Stomach smooth muscle (tissue), 2 donors: ENCODE data around the gene ARMC5.

Source experiments
- H3K27ac ChIP-seq: one replicate; pipeline ENCODE4 v1.7.0; 2013; ENCODE audit warnings: mild to moderate bottlenecking, low read length, inconsistent platforms
- H3K27me3 ChIP-seq, 2 donors: one replicate each; pipeline ENCODE4 v1.7.0; 2013; ENCODE audit warnings: low read length in 2 of 2; ENCODE audit not compliant: insufficient read depth in 2 of 2, control insufficient read depth in 1 of 2
- H3K36me3 ChIP-seq, 2 donors: one replicate each; pipeline ENCODE4 v1.7.0; 2013; ENCODE audit warnings: low read length in 2 of 2; ENCODE audit not compliant: control insufficient read depth in 2 of 2, insufficient read depth in 2 of 2
- H3K4me1 ChIP-seq: one replicate; pipeline ENCODE4 v1.7.0; 2013; ENCODE audit warnings: low read length; ENCODE audit not compliant: control insufficient read depth, insufficient read depth
- H3K4me3 ChIP-seq, 2 donors: one replicate each; pipeline ENCODE4 v1.7.0; 2013; ENCODE audit warnings: low read length in 2 of 2
- H3K9ac ChIP-seq, 2 donors: one replicate each; pipeline ENCODE4 v1.7.0; 2013; ENCODE audit warnings: low read length in 2 of 2, mild to moderate bottlenecking in 1 of 2
- H3K9me3 ChIP-seq, 2 donors: one replicate each; pipeline ENCODE4 v1.7.0; 2013; ENCODE audit warnings: low read length in 2 of 2; ENCODE audit not compliant: control insufficient read depth in 2 of 2
- donor health status: healthy.
- donor health status: Pancreatic carcinoma.

Gene ARMC5

GRCh38 chr16:31452631-31453106 lies 6.6 kb upstream of the ARMC5 start:
- H3K4me1 ChIP-seq: peaks cover 45% of the 10 kb centered on the region
- no peak overlapping the region for H3K9ac ChIP-seq
- no peaks in the 10 kb centered on the region for H3K27me3 ChIP-seq
- peaks cover 0 to 3% of the 10 kb centered on the region in 2 donors for H3K36me3 ChIP-seq
- H3K27ac ChIP-seq: no peak overlapping the region
- H3K4me3 ChIP-seq: no peak overlapping the region
- no peaks in the 10 kb centered on the region for H3K9me3 ChIP-seq

GRCh38 chr16:31453255-31454204 lies 5.8 kb upstream of the ARMC5 start:
- H3K9me3 ChIP-seq: no peaks in the 10 kb centered on the region
- peak overlapping the region in 1 of 2 donors; percentile 29 for H3K9ac ChIP-seq
- no peak overlapping the region for H3K4me3 ChIP-seq
- no peaks in the 10 kb centered on the region for H3K27me3 ChIP-seq
- no peak overlapping the region for H3K27ac ChIP-seq
- H3K36me3 ChIP-seq: peaks cover 0 to 3% of the 10 kb centered on the region in 2 donors
- peaks cover 52% of the 10 kb centered on the region for H3K4me1 ChIP-seq

- peaks cover 0 to 3% of the 10 kb centered on the region in 2 donors for H3K36me3 ChIP-seq
- no peaks in the 10 kb centered on the region for H3K27me3 ChIP-seq
- peaks cover 60% of the 10 kb centered on the region for H3K4me1 ChIP-seq
- no peaks in the 10 kb centered on the region for H3K9me3 ChIP-seq
- H3K4me3 ChIP-seq: peak overlapping the region in 1 of 2 donors; percentile 35
- no peak overlapping the region for H3K27ac ChIP-seq
- peak overlapping the region in 1 of 2 donors; percentile 5 for H3K9ac ChIP-seq
Observed at GRCh38 chr16:31455601-31456314, 3.5 kb upstream of the ARMC5 start.

GRCh38 chr16:31456988-31457360 lies 2.3 kb upstream of the ARMC5 start:
- Histone ChIP-seq H3K4me3 (peak overlapping the region in 1 of 2 donors; percentile 35), H3K4me1 (peaks cover 55% of the 10 kb centered on the region), H3K27ac (peak overlapping the region; percentile 96)

GRCh38 chr16:31458073-31458843 lies 1.0 kb upstream of the ARMC5 start:
- Histone ChIP-seq H3K4me3 (peak overlapping the region; percentile 85 to 95), H3K27ac (peak overlapping the region; percentile 96), H3K27me3 (no peaks in the 10 kb centered on the region), H3K9ac (peak overlapping the region; percentile 84 to 98), H3K9me3 (no peaks in the 10 kb centered on the region), H3K4me1 (peaks cover 45% of the 10 kb centered on the region), H3K36me3 (peaks cover 6 to 10% of the 10 kb centered on the region in 2 donors)

More at GRCh38 chr16:31456988-31457360, 2.3 kb upstream of the ARMC5 start:
- peak overlapping the region in 1 of 2 donors; percentile 29 for H3K9ac ChIP-seq
- H3K9me3 ChIP-seq: no peaks in the 10 kb centered on the region
- H3K36me3 ChIP-seq: peaks cover 0 to 4% of the 10 kb centered on the region in 2 donors
- no peaks in the 10 kb centered on the region for H3K27me3 ChIP-seq

- Histone ChIP-seq H3K27me3 (no peaks in the 10 kb centered on the region), H3K4me1 (peaks cover 40% of the 10 kb centered on the region), H3K9me3 (no peaks in the 10 kb centered on the region), H3K36me3 (peaks cover 8 to 15% of the 10 kb centered on the region in 2 donors), H3K9ac (peak overlapping the region; percentile 84 to 98), H3K27ac (peak overlapping the region; percentile 96), H3K4me3 (peak overlapping the region; percentile 85 to 95)
Observed at GRCh38 chr16:31459687-31460581, 633 bp downstream of the ARMC5 start.

GRCh38 chr16:31460582-31461002 lies 1.3 kb downstream of the ARMC5 start:
- Histone ChIP-seq H3K4me1 (peaks cover 34% of the 10 kb centered on the region), H3K9ac (peak overlapping the region in 1 of 2 donors; percentile 56), H3K9me3 (no peaks in the 10 kb centered on the region), H3K36me3 (peaks cover 9 to 12% of the 10 kb centered on the region in 2 donors), H3K4me3 (peak overlapping the region; percentile 78 to 95), H3K27me3 (no peaks in the 10 kb centered on the region), H3K27ac (peak overlapping the region; percentile 86)

- peaks cover 28% of the 10 kb centered on the region for H3K4me1 ChIP-seq
- H3K27ac ChIP-seq: no peak overlapping the region
- no peaks in the 10 kb centered on the region for H3K27me3 ChIP-seq
- H3K36me3 ChIP-seq: peaks cover 11 to 15% of the 10 kb centered on the region in 2 donors
- H3K9ac ChIP-seq: no peak overlapping the region
- H3K4me3 ChIP-seq: no peak overlapping the region
- no peaks in the 10 kb centered on the region for H3K9me3 ChIP-seq
Observed at GRCh38 chr16:31461201-31461920, 2.1 kb downstream of the ARMC5 start.
